Measurements from ENCODE around the gene MTCH1. TPM values are rescaled to one million over a fixed set of nuclear protein-coding genes. Genes with fewer than 3 reads are reported as not detected.

The MTCH1 gene
- total and polyA plus RNA-seq, 10 of the 15 experiments (the other 5 are each of a cell fraction or from before 2014, with no cell fraction given), result 7.2 to 128 (median 85.2) TPM

DNA sequence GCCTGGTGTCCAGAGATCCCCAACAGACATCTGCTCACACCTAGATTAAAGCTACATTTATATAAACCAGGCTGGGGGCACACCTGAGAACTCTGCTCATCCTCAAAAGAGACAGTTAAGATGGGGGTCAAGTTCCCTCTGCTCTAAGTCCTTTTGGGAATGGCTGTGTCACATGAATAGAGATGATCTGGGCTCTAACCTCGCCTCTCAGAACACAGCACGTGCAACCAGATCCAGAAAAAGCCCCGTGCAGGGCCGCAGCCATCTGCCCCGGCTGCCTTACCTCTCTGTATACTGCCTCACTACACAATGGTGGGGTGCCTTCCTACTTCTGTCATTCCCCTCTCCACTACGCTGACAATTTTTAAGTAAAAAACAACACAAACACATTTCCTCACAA, 5.9 kb downstream of the MTCH1 start:
- Histone ChIP-seq H3K4me3 (no peak overlapping the region), H4K20me1 (ENCODE audit: control insufficient read depth, insufficient read depth) (peaks cover 14% of the 10 kb centered on the region), H3K4me1 (ENCODE audit: control insufficient read depth, insufficient read depth, low read length) (peaks cover 9% of the 10 kb centered on the region), H3K79me2 (ENCODE audit: control insufficient read depth, insufficient read depth, low read length) (peaks cover 54% of the 10 kb centered on the region), H2AFZ (ENCODE audit: control insufficient read depth, low read depth, low read length) (no peak overlapping the region), H3K27me3 (replicated peaks in 1 of 2; ENCODE audit: control insufficient read depth in 2 of 2, insufficient read depth in 2 of 2, low read length in 1 of 2) (no peaks in the 10 kb centered on the region), H3K9me3 (replicated peaks; ENCODE audit: control insufficient read depth, insufficient read depth, low read length) (no peaks in the 10 kb centered on the region), H3K36me3 (ENCODE audit: control insufficient read depth in 2 of 2, insufficient read depth in 2 of 2, low read length in 1 of 2) (peaks cover 24 to 36% of the 10 kb centered on the region in 2 experiments), H3K9ac (ENCODE audit: control insufficient read depth, insufficient read depth, low read length) (no peak overlapping the region), H3K4me2 (ENCODE audit: control insufficient read depth, insufficient read depth) (no peak overlapping the region), H3K27ac (ENCODE audit: control insufficient read depth, insufficient read depth) (no peak overlapping the region)
- RAD21 ChIA-PET (ENCODE audit: unreplicated experiment), result interaction anchor here (3.2 to 5.5 kb wide), 2 partner anchors 27 to 38 kb away, joined by 10 to 35 read pairs; no protein-coding TSS in a partner anchor
- ATAC-seq (no peak), FAIRE-seq (no peak), DNase-seq (ENCODE audit: low read depth, low spot score) (no peak)
- WGBS (ENCODE audit: insufficient coverage, insufficient replicate concordance, low lambda C conversion rate, missing lambda C conversion rate), result 84% methylated on average over 6 of the region's 6 CpGs
- intact Hi-C loops (cut with micrococcal nuclease; ENCODE audit: unreplicated experiment) (no loop called here), in situ Hi-C loops (cut with MboI) (no loop called here)
- SMC1A ChIA-PET (ENCODE audit: uncharacterized antibody, unreplicated experiment), result interaction anchor here (2.0 to 7.3 kb wide), 2 partner anchors 38 to 227 kb away, joined by 6 to 60 read pairs; no protein-coding TSS in a partner anchor
- CTCF ChIA-PET, result interaction anchor here (1.1 to 3.7 kb wide), 4 partner anchors 10 to 214 kb away, joined by 3 to 49 read pairs (median 5); no protein-coding TSS in a partner anchor
- POLR2A ChIA-PET, result no interaction called here
- TF ChIP-seq TAF1 (IDR thresholded peaks at IDR 0.05; ENCODE audit: borderline replicate concordance, low read depth, low read length) (no peak), BACH1 (IDR thresholded peaks at IDR 0.05; ENCODE audit: borderline replicate concordance) (no peak), ZSCAN29 (IDR thresholded peaks at IDR 0.05) (no peak), TCF7 (IDR thresholded peaks at IDR 0.05; ENCODE audit: borderline replicate concordance) (no peak), PAX8 (IDR thresholded peaks at IDR 0.05) (no peak), SP1 (IDR thresholded peaks at IDR 0.05; ENCODE audit: low read depth, low read length) (no peak), SPI1 (IDR thresholded peaks at IDR 0.05; ENCODE audit: borderline replicate concordance, insufficient read depth, low read depth, low read length) (no peak), JUNB (IDR thresholded peaks at IDR 0.05) (no peak), NFYA (IDR thresholded peaks at IDR 0.05; ENCODE audit: borderline replicate concordance, low read depth, low read length) (no peak), NR2C2 (IDR thresholded peaks at IDR 0.05; ENCODE audit: borderline replicate concordance, control insufficient read depth, insufficient read length, low read depth) (no peak), ZNF622 (IDR thresholded peaks at IDR 0.05) (no peak), BCL11A (IDR thresholded peaks at IDR 0.05; ENCODE audit: low read depth, low read length) (no peak), TARDBP (IDR thresholded peaks at IDR 0.05; ENCODE audit: borderline replicate concordance) (no peak), TCF3 (IDR thresholded peaks at IDR 0.05; ENCODE audit: borderline replicate concordance, insufficient read depth, low read depth, low read length) (no peak), NBN (IDR thresholded peaks at IDR 0.05) (no peak), EGR1 (IDR thresholded peaks at IDR 0.05; ENCODE audit: borderline replicate concordance in 1 of 2, low read depth in 2 of 2, low read length in 2 of 2) (no peak), TBL1XR1 (IDR thresholded peaks at IDR 0.05; ENCODE audit: low read depth, low read length) (no peak)
- TF ChIP-seq, protein P1, sequence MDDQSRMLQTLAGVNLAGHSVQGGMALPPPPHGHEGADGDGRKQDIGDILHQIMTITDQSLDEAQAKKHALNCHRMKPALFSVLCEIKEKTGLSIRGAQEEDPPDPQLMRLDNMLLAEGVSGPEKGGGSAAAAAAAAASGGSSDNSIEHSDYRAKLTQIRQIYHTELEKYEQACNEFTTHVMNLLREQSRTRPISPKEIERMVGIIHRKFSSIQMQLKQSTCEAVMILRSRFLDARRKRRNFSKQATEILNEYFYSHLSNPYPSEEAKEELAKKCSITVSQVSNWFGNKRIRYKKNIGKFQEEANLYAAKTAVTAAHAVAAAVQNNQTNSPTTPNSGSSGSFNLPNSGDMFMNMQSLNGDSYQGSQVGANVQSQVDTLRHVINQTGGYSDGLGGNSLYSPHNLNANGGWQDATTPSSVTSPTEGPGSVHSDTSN (IDR thresholded peaks at IDR 0.05; ENCODE audit: insufficient replicate concordance, low read depth, low read length), result no peak
- TF ChIP-seq, protein P2, sequence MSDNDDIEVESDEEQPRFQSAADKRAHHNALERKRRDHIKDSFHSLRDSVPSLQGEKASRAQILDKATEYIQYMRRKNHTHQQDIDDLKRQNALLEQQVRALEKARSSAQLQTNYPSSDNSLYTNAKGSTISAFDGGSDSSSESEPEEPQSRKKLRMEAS (IDR thresholded peaks at IDR 0.05; ENCODE audit: low read depth, low read length), result no peak
- TF ChIP-seq, protein P3, sequence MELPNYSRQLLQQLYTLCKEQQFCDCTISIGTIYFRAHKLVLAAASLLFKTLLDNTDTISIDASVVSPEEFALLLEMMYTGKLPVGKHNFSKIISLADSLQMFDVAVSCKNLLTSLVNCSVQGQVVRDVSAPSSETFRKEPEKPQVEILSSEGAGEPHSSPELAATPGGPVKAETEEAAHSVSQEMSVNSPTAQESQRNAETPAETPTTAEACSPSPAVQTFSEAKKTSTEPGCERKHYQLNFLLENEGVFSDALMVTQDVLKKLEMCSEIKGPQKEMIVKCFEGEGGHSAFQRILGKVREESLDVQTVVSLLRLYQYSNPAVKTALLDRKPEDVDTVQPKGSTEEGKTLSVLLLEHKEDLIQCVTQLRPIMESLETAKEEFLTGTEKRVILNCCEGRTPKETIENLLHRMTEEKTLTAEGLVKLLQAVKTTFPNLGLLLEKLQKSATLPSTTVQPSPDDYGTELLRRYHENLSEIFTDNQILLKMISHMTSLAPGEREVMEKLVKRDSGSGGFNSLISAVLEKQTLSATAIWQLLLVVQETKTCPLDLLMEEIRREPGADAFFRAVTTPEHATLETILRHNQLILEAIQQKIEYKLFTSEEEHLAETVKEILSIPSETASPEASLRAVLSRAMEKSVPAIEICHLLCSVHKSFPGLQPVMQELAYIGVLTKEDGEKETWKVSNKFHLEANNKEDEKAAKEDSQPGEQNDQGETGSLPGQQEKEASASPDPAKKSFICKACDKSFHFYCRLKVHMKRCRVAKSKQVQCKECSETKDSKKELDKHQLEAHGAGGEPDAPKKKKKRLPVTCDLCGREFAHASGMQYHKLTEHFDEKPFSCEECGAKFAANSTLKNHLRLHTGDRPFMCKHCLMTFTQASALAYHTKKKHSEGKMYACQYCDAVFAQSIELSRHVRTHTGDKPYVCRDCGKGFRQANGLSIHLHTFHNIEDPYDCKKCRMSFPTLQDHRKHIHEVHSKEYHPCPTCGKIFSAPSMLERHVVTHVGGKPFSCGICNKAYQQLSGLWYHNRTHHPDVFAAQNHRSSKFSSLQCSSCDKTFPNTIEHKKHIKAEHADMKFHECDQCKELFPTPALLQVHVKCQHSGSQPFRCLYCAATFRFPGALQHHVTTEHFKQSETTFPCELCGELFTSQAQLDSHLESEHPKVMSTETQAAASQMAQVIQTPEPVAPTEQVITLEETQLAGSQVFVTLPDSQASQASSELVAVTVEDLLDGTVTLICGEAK (IDR thresholded peaks at IDR 0.05; ENCODE audit: borderline replicate concordance), result no peak
- no TSS peak for BruUV-seq (replicated peaks)
